ENCODE results near the gene NUDT19.
"Not testable (repeated sequence)": the region's sequence is repeated elsewhere in the genome, so short reads cannot be mapped to it uniquely, and the experiment has no call there.

NUDT19 gene

DNA sequence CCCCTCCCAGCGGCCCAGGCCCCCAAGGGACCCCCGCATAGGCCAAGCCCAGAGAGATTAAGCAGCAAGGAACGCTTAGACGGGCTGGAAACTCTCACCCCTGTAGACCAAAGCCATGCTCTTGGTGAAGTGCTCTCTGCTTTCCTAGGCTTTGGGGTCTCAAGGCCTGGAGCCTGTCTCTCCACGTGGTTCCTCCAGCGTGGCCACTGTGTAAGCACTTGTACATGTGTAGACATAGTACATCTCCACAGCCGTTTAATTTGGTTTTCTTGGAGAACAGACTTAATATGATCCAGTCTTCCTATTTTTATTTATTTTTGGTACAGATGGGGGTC, 1.1 kb downstream of the NUDT19 start:
- H3K36me3 ChIP-seq (ENCODE audit: control insufficient read depth, insufficient read depth, low read length) = peaks cover 2% of the 10 kb centered on the region
- H3K27me3 ChIP-seq (replicated peaks; ENCODE audit: control insufficient read depth, insufficient read depth, low read length) = no peaks in the 10 kb centered on the region
- peak overlapping the region; percentile 75 for H3K4me3 ChIP-seq (replicated peaks; ENCODE audit: low read depth, low read length)
- no peak for DNase-seq (ENCODE audit: extremely low read depth, insufficient read length)
- TF ChIP-seq, protein P1, sequence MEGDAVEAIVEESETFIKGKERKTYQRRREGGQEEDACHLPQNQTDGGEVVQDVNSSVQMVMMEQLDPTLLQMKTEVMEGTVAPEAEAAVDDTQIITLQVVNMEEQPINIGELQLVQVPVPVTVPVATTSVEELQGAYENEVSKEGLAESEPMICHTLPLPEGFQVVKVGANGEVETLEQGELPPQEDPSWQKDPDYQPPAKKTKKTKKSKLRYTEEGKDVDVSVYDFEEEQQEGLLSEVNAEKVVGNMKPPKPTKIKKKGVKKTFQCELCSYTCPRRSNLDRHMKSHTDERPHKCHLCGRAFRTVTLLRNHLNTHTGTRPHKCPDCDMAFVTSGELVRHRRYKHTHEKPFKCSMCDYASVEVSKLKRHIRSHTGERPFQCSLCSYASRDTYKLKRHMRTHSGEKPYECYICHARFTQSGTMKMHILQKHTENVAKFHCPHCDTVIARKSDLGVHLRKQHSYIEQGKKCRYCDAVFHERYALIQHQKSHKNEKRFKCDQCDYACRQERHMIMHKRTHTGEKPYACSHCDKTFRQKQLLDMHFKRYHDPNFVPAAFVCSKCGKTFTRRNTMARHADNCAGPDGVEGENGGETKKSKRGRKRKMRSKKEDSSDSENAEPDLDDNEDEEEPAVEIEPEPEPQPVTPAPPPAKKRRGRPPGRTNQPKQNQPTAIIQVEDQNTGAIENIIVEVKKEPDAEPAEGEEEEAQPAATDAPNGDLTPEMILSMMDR (IDR thresholded peaks at IDR 0.05; ENCODE audit: insufficient read depth, low read length, poor library complexity, severe bottlenecking) = no peak

DNA sequence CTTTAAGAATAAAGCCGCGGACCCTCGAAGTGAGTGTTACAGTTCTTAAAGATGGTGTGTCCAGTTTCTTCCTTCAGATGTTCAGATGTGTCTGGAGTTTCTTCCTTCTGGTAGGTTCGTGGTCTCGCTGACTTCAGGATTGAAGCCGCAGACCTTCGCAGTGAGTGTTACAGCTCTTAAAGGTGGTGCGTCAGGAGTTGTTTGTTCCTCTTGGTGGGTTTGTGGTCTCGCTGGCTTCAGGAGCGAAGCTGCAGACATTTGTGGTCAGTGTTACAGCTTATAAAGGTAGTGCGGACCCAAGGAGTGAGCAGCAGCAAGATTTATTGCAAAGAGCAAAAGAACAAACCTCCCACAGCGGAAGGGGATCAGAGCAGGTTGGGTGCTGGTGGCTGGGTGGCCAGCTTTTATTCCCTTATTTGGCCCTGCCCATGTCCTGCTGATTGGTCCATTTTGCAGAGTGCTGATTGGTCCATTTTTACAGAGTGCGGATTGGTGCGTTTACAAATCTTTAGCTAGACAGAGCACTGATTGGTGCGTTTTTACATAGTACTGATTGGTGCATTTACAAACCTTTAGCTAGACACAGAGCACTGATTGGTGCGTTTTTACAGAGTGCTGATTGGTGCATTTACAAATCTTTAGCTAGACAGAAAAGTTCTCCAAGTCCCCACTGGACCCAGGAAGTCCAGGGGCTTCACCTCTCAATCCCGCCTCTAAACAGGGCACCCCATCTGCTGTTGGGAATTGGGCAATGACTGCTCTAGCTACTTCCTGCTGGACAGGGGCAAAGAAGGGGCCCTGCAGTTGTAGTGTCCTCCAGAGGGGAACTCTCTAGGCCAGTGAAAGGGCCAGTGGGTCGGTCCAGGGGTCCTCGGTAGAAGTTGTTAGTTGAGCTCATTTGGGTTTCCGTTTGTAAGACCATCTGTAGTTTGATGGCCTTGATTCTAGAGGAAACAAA, 1.8 kb downstream of the NUDT19 start:
- peak overlapping the region; percentile 75 for H3K4me3 ChIP-seq (replicated peaks; ENCODE audit: low read depth, low read length)
- H3K36me3 ChIP-seq (ENCODE audit: control insufficient read depth, insufficient read depth, low read length); H3K27me3 ChIP-seq (replicated peaks; ENCODE audit: control insufficient read depth, insufficient read depth, low read length); DNase-seq (ENCODE audit: extremely low read depth, insufficient read length): not testable (repeated sequence)

DNA sequence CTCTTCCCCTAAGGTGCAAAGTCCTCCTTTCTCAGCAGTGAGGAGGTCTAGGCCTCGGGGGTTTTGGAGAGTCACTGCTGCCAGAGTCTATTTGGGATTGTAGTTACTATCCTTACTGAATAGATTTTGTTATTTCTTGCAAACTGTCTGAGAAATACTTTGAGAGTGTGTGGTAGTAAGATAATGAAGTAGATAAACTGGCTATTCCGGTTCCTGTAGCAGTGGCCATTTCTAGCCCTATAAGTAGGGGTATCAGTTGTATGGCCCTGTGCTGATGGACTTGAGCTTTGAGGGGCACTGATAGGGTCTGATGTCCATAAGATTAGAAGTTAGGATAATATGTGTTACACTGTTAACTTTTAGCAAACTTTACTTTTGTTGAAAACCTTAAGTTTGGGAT, 2.7 kb downstream of the NUDT19 start:
- H3K36me3 ChIP-seq (ENCODE audit: control insufficient read depth, insufficient read depth, low read length); H3K4me3 ChIP-seq (replicated peaks; ENCODE audit: low read depth, low read length): not testable (repeated sequence)

DNA sequence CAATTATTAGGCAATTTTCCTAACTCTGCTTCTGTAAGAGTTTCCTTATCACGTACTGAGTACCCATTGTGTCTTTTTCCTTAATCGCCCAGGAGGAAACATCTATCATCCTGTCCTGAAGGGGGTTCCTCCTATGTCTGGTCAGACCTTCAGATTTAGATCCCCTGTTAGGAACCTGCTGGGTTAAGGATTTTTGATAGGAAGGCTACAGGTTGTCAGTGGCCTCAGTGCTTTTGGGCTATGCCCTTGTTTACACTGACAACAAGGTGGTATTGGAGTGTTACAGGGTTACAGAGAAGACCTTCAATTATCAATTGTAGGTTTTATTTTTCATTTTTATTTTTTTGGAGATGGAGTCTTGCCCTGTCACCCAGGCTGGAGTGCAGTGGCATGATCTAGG, 3.2 kb downstream of the NUDT19 start:
- not testable (repeated sequence) for H3K36me3 ChIP-seq (ENCODE audit: control insufficient read depth, insufficient read depth, low read length); H3K4me3 ChIP-seq (replicated peaks; ENCODE audit: low read depth, low read length); H3K27me3 ChIP-seq (replicated peaks; ENCODE audit: control insufficient read depth, insufficient read depth, low read length); DNase-seq (ENCODE audit: extremely low read depth, insufficient read length)

More for the DNA sequence above, 2.7 kb downstream of the NUDT19 start:
- DNase-seq (ENCODE audit: extremely low read depth, insufficient read length); H3K27me3 ChIP-seq (replicated peaks; ENCODE audit: control insufficient read depth, insufficient read depth, low read length): not testable (repeated sequence)

DNA sequence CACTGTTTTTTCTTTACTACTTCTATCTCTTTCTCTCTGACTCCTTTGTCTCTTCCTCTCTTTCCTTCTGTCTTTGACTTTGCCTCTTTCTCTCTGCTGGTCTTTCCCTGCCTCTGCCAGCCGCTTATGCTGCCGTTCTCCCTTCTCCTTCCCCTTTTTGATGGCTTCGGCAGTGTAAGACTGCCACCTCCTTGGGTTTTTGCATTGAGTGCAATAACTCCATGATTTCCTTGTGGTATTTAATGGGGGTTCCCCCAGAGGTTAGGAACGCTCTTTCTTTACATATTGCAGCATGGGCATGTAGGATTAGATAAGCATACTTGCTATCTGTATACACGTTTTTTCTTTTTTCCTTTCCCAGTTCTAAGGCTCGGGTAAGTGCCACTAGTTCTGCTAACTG, 3.9 kb downstream of the NUDT19 start:
- H3K36me3 ChIP-seq (ENCODE audit: control insufficient read depth, insufficient read depth, low read length); H3K4me3 ChIP-seq (replicated peaks; ENCODE audit: low read depth, low read length); DNase-seq (ENCODE audit: extremely low read depth, insufficient read length); H3K27me3 ChIP-seq (replicated peaks; ENCODE audit: control insufficient read depth, insufficient read depth, low read length): not testable (repeated sequence)

DNA sequence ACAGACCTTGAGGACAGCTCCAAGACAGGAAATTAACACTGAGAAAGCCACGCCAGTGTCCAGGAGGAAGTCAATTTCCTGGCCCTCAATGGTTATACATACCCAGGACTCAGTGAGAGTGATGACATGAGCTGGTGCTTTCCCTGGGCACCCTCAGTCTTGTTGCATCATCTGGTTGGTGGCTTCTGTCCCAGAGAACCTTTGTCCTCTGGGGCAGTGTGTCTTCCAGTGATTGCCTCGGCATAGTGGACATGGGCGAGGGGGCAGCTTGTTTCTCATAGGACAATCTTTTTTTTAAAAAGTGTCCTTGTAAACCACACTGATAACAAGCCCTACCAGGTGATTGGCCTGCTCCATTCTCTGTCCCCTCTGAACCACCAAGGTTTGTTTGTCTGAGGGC, 5.2 kb downstream of the NUDT19 start:
- not testable (repeated sequence) for H3K27me3 ChIP-seq (replicated peaks; ENCODE audit: control insufficient read depth, insufficient read depth, low read length); H3K36me3 ChIP-seq (ENCODE audit: control insufficient read depth, insufficient read depth, low read length); H3K4me3 ChIP-seq (replicated peaks; ENCODE audit: low read depth, low read length); DNase-seq (ENCODE audit: extremely low read depth, insufficient read length)

DNA sequence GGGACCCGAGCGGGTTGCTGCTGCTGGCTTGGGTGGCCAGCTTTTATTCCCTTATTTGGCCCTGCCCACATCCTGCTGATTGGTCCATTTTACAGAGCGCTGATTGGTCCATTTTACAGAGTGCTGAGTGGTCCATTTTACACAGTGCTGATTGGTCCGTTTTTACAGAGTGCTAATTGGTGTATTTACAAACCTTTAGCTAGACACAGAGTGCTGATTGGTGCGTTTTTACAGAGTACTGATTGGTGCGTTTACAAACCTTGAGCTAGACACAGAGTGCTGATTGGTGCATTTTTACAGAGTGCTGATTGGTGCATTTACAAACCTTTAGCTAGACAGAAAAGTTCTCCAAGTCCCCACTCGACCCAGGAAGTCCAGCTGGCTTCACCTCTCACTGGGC, 8.5 kb downstream of the NUDT19 start:
- not testable (repeated sequence) for H3K4me3 ChIP-seq (replicated peaks; ENCODE audit: low read depth, low read length); H3K36me3 ChIP-seq (ENCODE audit: control insufficient read depth, insufficient read depth, low read length); H3K27me3 ChIP-seq (replicated peaks; ENCODE audit: control insufficient read depth, insufficient read depth, low read length); DNase-seq (ENCODE audit: extremely low read depth, insufficient read length)

DNA sequence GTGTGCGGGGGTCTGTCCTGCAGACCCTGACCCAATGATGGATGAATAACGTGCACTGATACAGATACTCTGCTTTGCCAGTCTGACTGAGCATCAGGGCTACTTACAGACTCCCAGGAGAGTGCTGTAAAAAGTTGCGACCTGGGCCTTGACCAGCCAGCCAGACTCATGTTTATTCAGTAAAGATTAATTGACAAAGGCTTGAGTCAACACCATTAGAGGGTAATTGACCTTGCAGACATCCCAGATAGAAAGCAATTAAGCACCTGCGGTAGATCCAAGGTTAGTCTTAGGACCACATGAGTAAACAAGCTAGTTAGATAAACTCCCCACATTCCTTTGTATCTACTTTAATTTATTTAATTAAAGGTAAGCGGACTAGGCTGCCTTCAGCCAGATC, 10.4 kb downstream of the NUDT19 start:
- H3K4me3 ChIP-seq (replicated peaks; ENCODE audit: low read depth, low read length) = no peak overlapping the region
- peaks cover 8% of the 10 kb centered on the region for H3K36me3 ChIP-seq (ENCODE audit: control insufficient read depth, insufficient read depth, low read length)
- no peaks in the 10 kb centered on the region for H3K27me3 ChIP-seq (replicated peaks; ENCODE audit: control insufficient read depth, insufficient read depth, low read length)
- no peak for DNase-seq (ENCODE audit: extremely low read depth, insufficient read length)
- TF ChIP-seq, protein P1 (IDR thresholded peaks at IDR 0.05; ENCODE audit: insufficient read depth, low read length, poor library complexity, severe bottlenecking) = no peak

DNA sequence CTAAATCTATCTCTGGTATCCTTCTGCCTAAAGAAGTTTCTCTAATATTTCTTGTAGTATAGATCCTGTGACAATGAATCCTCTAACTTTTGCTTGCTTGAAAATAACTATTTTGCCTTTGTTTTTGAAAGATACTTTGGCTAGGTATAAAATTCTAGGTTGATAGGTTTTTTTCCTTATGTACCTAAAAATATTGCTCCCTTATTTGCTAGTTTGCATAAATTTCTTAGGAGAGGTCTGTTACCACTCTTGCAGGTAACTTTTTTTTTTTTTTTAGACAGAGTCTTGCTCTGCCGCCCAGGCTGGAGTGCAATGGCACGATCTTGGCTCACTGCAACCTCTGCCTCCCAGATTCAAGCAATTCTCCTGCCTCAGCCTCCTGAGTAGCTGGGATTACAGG, 12.4 kb downstream of the NUDT19 start:
- H3K4me3 ChIP-seq (replicated peaks; ENCODE audit: low read depth, low read length); H3K27me3 ChIP-seq (replicated peaks; ENCODE audit: control insufficient read depth, insufficient read depth, low read length); H3K36me3 ChIP-seq (ENCODE audit: control insufficient read depth, insufficient read depth, low read length); DNase-seq (ENCODE audit: extremely low read depth, insufficient read length): not testable (repeated sequence)
